HG03558 (cell line): ENCODE results near the gene TIMP1.

Experiments used
- ATAC-seq: cut with Tn5 transposase; IDR thresholded peaks from one replicate; pipeline ENCODE4 v1.9.1; 2021; ENCODE audit warnings: moderate number of reproducible peaks; ENCODE audit not compliant: unreplicated experiment; ENCODE audit errors: extremely low read depth

TIMP1 gene

DNA sequence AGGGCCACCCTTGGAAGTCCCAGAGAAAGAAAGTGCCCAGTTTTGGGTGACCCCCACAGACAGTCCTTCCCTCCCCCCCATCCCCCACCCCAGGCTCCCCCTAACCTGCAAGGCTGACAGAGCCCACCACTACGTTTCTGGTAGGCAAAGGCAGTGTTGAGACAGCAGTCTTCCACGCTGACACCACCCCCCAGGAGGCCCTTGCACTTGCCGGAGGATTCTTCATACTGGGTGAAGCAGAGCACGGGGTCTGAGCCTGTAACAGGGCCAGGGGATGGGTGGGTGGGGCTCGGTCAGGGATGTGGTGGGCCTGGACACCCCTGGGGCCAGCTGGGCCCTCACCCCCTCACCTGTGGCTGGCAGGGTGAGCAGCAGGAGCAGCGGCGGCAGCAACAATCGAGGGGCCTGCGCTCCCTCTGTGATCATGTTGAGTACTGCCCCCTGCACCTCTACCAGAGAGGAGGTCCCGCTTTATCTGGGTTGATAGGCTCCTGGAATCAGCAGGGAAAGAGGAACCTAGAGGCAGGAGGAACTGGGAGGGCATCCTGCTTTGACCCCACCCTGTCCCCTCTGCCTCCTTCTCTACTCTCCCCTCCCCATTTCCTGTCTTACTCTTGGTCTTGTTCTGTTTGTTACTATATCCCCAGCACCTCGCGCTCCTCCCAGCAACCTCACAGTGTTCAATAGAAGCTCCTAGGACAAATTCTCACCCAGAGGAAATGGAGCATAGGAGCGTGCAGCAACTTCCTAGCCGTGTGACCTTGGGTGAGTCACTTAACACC, 47.4 kb downstream of the TIMP1 start, which contains the start of gene CFP:
CFP (minus strand) TSS at position 512 of the 782 bp plus-strand sequence; CDS start at position 426, 86 bp downstream.
- no peak for ATAC-seq

DNA sequence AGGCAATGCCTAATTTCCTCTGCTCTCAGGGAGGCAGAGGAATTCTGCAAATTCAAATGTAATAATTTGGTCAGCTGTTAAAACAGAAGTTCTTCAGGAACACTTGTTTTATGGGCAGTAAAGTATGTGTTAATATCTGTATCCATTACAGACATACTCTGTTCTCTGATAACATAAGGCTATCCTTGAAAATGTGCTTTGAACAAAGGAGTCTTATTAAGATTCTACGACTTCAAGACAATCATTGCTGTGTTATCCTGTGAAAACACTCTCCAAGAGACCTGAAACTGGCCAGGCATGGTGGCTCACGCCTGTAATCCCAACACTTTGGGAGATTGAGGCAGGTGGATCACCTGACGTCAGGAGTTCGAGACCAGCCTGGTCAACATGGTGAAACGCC, 49.4 kb downstream of the TIMP1 start:
- ATAC-seq = no peak

DNA sequence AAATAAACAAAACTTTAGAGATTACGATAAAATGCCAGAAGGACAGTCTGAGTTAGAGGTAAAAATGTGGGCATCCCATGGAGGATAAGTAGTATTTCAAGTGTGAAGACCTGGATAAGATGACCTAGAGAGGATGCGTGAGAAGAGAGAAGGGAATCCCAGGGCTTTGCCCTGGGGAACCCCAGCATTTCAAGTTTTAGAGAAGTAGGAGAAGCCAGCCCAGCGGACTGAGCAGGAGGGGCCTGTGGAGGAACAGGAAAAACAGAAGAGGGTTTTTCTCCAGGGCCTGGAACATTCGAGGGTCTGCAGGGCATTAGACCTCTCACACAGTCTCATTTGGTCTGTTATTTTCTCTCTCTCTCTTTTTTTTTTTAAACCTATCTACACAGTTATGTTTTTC, 50.4 kb downstream of the TIMP1 start:
- no peak for ATAC-seq

- ATAC-seq = no peak
Observed at GRCh38 chrX:47633689-47634590, 51.7 kb downstream of the TIMP1 start.

- no peak for ATAC-seq
Observed at GRCh38 chrX:47634871-47635575, 52.8 kb downstream of the TIMP1 start.
